PC-9 (cell line): ENCODE measurements around the gene PLRG1. TPM values are rescaled to one million over a fixed set of nuclear protein-coding genes. Genes with fewer than 3 reads are reported as not detected.

Experiments used
- BruUV-seq: library from RNA; stranded (reverse); fragments of 400-500 nt; replicated peaks from 2 replicates; lab custom pipeline; 2021; lab: Mats Ljungman, UMichigan
- CTCF ChIA-PET: fragments of 300-600 bp; sonication (Branson Sonifier 250); formaldehyde crosslinking; loops from one replicate; lab custom pipeline; 2022; ENCODE audit warnings: antibody characterized with exemption; lab: Charles Lee
- POLR2A ChIA-PET: fragments of 300-600 bp; sonication (Branson Sonifier 250); formaldehyde crosslinking; loops from one replicate; lab custom pipeline; 2022; ENCODE audit warnings: antibody characterized with exemption; ENCODE audit not compliant: unreplicated experiment; lab: Charles Lee
- DNase-seq, 2 experiments: peaks; one replicate each; pipeline versions ENCODE4 v3.0.0 to v3.0.0-alpha.2; 2015 to 2022; ENCODE audit warnings: mixed read lengths in 1 of 2
- H2AFZ ChIP-seq: fragments of 200-600 bp; sonication (generic); 2 replicates; pipeline ENCODE4 v1.8.1; 2017; ENCODE audit warnings: antibody characterized with exemption
- H3F3A ChIP-seq: fragments of 200-600 bp; sonication (generic); 2 replicates; pipeline ENCODE4 v1.8.1; 2017; ENCODE audit warnings: antibody characterized with exemption, mild to moderate bottlenecking, low read depth; ENCODE audit not compliant: insufficient read depth
- H3K27ac ChIP-seq: fragments of 200-600 bp; sonication (generic); 2 replicates; pipeline ENCODE4 v1.6.1; 2016; ENCODE audit warnings: mixed run types
- H3K27me3 ChIP-seq: fragments of 200-600 bp; sonication (generic); 2 replicates; pipeline ENCODE4 v1.6.1; 2016; ENCODE audit warnings: low read depth, mixed run types; ENCODE audit not compliant: insufficient read depth
- H3K36me3 ChIP-seq: fragments of 200-600 bp; sonication (generic); 2 replicates; pipeline ENCODE4 v1.6.1; 2016; ENCODE audit warnings: low read depth, mixed run types
- H3K4me1 ChIP-seq: fragments of 200-600 bp; sonication (generic); replicated peaks from 2 replicates; pipeline ENCODE4 v1.6.1; 2016; ENCODE audit warnings: mixed run types; ENCODE audit not compliant: insufficient read depth
- H3K4me2 ChIP-seq: fragments of 200-600 bp; sonication (generic); 2 replicates; pipeline ENCODE4 v1.6.1; 2017; ENCODE audit warnings: mixed run types
- H3K4me3 ChIP-seq: fragments of 200-600 bp; sonication (generic); 2 replicates; pipeline ENCODE4 v1.6.1; 2016; ENCODE audit warnings: mixed run types
- H3K79me2 ChIP-seq: fragments of 200-600 bp; sonication (generic); 2 replicates; pipeline ENCODE4 v1.6.1; 2017; ENCODE audit warnings: low read depth, mixed run types
- H3K9me2 ChIP-seq: fragments of 200-600 bp; sonication (generic); 2 replicates; pipeline ENCODE4 v1.8.1; 2017; ENCODE audit warnings: mild to moderate bottlenecking; ENCODE audit not compliant: insufficient read depth
- H3K9me3 ChIP-seq: fragments of 200-600 bp; sonication (generic); 2 replicates; pipeline ENCODE4 v1.8.1; 2016; ENCODE audit warnings: low read depth; ENCODE audit not compliant: insufficient read depth
- H4K20me1 ChIP-seq: fragments of 200-600 bp; sonication (generic); 2 replicates; pipeline ENCODE4 v1.8.1; 2017; ENCODE audit not compliant: insufficient read depth
- EZH2 ChIP-seq: fragments of 200-600 bp; sonication (generic); IDR thresholded peaks from 2 replicates; pipeline ENCODE4 v1.8.0; 2017; ENCODE audit warnings: antibody characterized with exemption, low read depth
- intact Hi-C: fragments of 100-400 bp; cut with micrococcal nuclease; formaldehyde crosslinking; loops from one replicate; pipeline ENCODE4 v1.10.0; 2022; ENCODE audit not compliant: unreplicated experiment
- total RNA-seq: library from RNA; stranded (reverse); gene quantifications from 2 replicates; pipeline ENCODE4 v1.2.3, GENCODE V29; 2021
- TF ChIP-seq, protein P1 (sequence below): fragments of 200-600 bp; sonication (generic); conservative IDR thresholded peaks from 2 replicates; pipeline ENCODE4 v1.6.1; 2017; ENCODE audit warnings: mixed run types, antibody characterized with exemption, mild to moderate bottlenecking, moderate library complexity

PLRG1 gene
- total RNA-seq, 1 experiment from 2014 or later, result 80.7 TPM

DNA sequence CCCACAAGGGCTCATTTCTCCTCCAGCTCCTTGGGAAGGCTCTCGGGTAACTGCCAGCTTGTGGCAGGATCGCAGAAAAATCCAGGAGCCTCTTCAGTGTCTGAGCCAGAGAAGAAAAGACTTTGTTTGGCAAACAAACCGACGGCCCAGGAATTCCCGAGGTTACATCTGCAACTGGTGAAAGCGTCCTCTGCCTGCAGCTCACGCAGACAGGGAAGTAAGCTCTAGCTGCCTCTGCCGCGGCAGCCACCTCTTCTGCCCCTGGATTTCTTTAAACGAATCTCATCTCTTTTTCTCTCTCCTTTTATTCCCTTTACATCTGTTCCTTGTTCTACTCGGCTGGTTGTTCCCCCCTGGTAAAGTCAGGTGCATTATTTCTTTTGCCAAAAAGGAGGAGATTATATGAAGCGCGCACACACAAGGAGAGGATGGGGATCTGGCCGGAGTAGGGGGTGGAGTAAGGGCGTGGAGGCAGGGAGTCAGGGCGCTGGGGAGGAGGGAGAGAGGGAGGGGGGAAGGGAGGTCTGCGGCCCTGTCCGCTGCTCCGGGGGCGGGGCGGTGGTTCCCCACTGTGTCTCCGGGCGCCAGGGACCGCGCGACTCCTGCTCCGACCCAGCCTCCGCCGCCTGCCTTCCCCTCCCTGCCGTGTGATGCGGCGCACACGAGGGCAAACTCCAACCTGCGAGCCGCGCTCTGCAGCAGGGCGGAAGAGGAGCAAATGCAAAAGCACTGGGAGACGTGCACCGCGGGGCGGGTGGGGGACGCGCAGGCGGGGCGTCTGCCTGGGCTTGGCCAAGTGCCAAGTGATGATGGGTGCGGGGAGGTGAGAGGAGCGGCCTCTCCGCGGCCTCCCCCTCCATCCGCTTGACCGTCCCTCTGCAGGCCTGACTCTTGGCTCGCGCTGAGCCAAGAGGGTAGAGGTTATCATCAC, 58.6 kb downstream of the PLRG1 start, which contains the start of gene DCHS2:
Gene DCHS2 (minus strand): TSS at position 459 of the 931 bp plus-strand sequence. CDS start 444 bp downstream, at position 15.
- no TSS peak for BruUV-seq
- peak in 1 of 2 experiments; percentile 14 for DNase-seq

DNA sequence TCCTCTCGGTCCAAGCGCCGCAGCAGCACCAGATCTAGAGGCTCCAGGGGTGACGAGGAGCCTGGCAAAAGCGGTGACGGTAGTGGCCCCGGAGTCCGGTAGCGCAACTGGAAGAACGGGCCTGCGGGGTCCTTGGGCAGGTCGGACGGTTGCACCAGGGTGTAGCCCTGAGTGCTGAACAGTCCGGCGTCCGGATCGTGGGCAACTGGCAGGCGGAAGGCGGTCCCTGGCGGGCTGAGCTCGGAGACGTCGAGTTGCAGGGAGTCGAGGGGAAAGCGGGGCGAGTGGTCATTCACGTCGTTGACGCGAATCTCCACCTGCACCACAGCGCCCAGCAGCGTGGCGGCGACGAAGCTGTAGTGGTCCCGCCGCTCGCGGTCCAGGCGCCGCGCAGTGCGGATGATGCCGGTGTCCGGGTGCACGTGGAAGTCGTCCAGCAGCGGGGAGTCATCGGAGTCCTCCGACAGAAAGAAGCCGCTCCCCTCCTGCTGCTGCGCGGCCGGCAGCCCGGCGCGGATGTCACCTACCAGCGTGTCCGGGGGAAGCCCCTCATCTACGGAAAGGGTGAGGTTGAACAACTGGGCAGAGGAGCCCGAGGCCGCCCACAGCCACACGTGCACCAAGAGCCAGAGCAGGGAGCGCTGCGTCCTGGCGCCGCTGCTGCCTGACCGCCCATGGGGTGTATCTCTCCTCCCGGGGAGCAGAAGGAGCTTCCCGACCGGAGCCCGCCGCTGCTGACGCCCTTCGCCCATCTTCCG, 59.4 kb downstream of the PLRG1 start:
- no peaks in the 10 kb centered on the region for H3K9me3 ChIP-seq
- BruUV-seq, result no TSS peak
- POLR2A ChIA-PET, result no interaction called here
- H3K9me2 ChIP-seq, result no peaks in the 10 kb centered on the region
- no peak overlapping the region for H3K27ac ChIP-seq
- CTCF ChIA-PET, result no interaction called here
- no peaks in the 10 kb centered on the region for H4K20me1 ChIP-seq
- no peak overlapping the region for H3K4me3 ChIP-seq
- no peaks in the 10 kb centered on the region for H3F3A ChIP-seq
- H2AFZ ChIP-seq, result no peak overlapping the region
- no peaks in the 10 kb centered on the region for H3K27me3 ChIP-seq
- no peaks in the 10 kb centered on the region for H3K36me3 ChIP-seq
- H3K79me2 ChIP-seq, result no peaks in the 10 kb centered on the region
- H3K4me1 ChIP-seq, result no peaks in the 10 kb centered on the region
- no peak for DNase-seq
- intact Hi-C loops, result no loop called here
- no peak for TF ChIP-seq EZH2
- TF ChIP-seq, protein P1, sequence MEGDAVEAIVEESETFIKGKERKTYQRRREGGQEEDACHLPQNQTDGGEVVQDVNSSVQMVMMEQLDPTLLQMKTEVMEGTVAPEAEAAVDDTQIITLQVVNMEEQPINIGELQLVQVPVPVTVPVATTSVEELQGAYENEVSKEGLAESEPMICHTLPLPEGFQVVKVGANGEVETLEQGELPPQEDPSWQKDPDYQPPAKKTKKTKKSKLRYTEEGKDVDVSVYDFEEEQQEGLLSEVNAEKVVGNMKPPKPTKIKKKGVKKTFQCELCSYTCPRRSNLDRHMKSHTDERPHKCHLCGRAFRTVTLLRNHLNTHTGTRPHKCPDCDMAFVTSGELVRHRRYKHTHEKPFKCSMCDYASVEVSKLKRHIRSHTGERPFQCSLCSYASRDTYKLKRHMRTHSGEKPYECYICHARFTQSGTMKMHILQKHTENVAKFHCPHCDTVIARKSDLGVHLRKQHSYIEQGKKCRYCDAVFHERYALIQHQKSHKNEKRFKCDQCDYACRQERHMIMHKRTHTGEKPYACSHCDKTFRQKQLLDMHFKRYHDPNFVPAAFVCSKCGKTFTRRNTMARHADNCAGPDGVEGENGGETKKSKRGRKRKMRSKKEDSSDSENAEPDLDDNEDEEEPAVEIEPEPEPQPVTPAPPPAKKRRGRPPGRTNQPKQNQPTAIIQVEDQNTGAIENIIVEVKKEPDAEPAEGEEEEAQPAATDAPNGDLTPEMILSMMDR, result no peak
- no peak overlapping the region for H3K4me2 ChIP-seq

More for the DNA sequence above, 58.6 kb downstream of the PLRG1 start, which contains the start of gene DCHS2:
- Histone ChIP-seq H3K9me2 (no peaks in the 10 kb centered on the region), H3K27ac (no peak within 1 kb of the TSS), H3K4me2 (0 out of 2 replicates have a peak within 1 kb of the TSS, but pooled peaks have one; percentile 36), H4K20me1 (no peaks in the 10 kb centered on the region), H3K4me3 (no peak within 1 kb of the TSS), H3K4me1 (no peaks in the 10 kb centered on the region), H3K36me3 (no peaks in the 10 kb centered on the region), H3K9me3 (no peaks in the 10 kb centered on the region), H2AFZ (no peak within 1 kb of the TSS), H3K27me3 (no peaks in the 10 kb centered on the region), H3K79me2 (no peaks in the 10 kb centered on the region), H3F3A (no peaks in the 10 kb centered on the region)
- ChIA-PET POLR2A (no interaction called here), CTCF (no interaction called here)
- intact Hi-C loops, result no loop called here
- TF ChIP-seq EZH2, result no peak
- TF ChIP-seq, protein P1, result no peak

DNA sequence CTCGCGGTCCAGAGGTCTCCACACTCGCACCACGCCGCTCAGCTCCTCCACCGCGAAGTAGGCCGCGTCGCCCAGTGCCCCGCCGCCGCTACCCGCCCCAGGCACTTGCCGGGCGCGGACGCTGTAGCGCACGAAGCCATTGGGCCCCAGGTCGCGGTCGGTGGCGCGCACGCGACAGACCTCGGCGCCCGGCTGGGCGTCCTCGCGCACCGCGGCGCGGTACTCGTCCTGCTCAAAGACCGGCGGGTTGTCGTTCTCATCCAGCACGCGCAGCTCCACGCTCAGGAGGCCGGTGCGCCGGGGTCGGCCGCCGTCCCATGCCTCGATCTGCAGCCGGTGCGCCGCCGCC, 60.0 kb downstream of the PLRG1 start:
- no peaks in the 10 kb centered on the region for H3K36me3 ChIP-seq
- no peaks in the 10 kb centered on the region for H3K79me2 ChIP-seq
- no TSS peak for BruUV-seq
- no peaks in the 10 kb centered on the region for H3K9me2 ChIP-seq
- ChIA-PET POLR2A (no interaction called here), CTCF (no interaction called here)
- no peak overlapping the region for H3K27ac ChIP-seq
- TF ChIP-seq EZH2, result no peak
- TF ChIP-seq, protein P1, result no peak
- no peak for DNase-seq
- H3F3A ChIP-seq, result no peaks in the 10 kb centered on the region
- no peak overlapping the region for H3K4me3 ChIP-seq
- H4K20me1 ChIP-seq, result no peaks in the 10 kb centered on the region
- no peak overlapping the region for H2AFZ ChIP-seq
- intact Hi-C loops, result no loop called here
- no peaks in the 10 kb centered on the region for H3K27me3 ChIP-seq
- no peaks in the 10 kb centered on the region for H3K4me1 ChIP-seq
- H3K9me3 ChIP-seq, result no peaks in the 10 kb centered on the region
- no peak overlapping the region for H3K4me2 ChIP-seq
